Stimulated activated CD8-positive, alpha-beta memory T cell treated with anti-CD3 and anti-CD28 coated beads, Interleukin-4, amount 100 ng/mL, for 24 hours (primary cell): ENCODE measurements around the gene ZNF699.

Experiments
- DNase-seq: peaks from one replicate; pipeline ENCODE4 v3.0.0-alpha.2; 2020; ENCODE audit warnings: low read depth

Gene ZNF699

GRCh38 chr19:9283485-9283884 lies 26.2 kb downstream of the ZNF699 start:
- peak; percentile 25 for DNase-seq

- no peak for DNase-seq
Measured at GRCh38 chr19:9251236-9251635, 58.4 kb downstream of the ZNF699 start.

GRCh38 chr19:9250630-9251029 lies 59.0 kb downstream of the ZNF699 start, which contains the start of gene OR7E24:
Gene OR7E24, plus strand, starts transcription at chr19:9250930. Its CDS starts 114 bp downstream, at chr19:9251044.
- no peak for DNase-seq
